Measurements from ENCODE around the gene ESAM.

GRCh38 chr11:124751741-124752470 is 10.2 kb downstream of the ESAM start, which contains the start of gene VSIG2:
- TF ChIP-seq GATA2 (IDR thresholded peaks at IDR 0.05; ENCODE audit: low read depth, low read length) (no peak), GATA3 (IDR thresholded peaks at IDR 0.05; ENCODE audit: low read depth, low read length) (no peak)
